Activated CD4-positive, CD25-positive, alpha-beta regulatory T cell treated with anti-CD3 and anti-CD28 coated beads, Interleukin-2, amount 50 U/mL, for 16 hours (primary cell): ENCODE data around the gene GPM6B.

Experiments
- DNase-seq: peaks from one replicate; pipeline ENCODE4 v3.0.0-alpha.2; 2020; ENCODE audit warnings: low read depth, low spot score

Gene GPM6B, protein sequence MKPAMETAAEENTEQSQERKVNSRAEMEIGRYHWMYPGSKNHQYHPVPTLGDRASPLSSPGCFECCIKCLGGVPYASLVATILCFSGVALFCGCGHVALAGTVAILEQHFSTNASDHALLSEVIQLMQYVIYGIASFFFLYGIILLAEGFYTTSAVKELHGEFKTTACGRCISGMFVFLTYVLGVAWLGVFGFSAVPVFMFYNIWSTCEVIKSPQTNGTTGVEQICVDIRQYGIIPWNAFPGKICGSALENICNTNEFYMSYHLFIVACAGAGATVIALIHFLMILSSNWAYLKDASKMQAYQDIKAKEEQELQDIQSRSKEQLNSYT

GRCh38 chrX:13816643-13817627 is at the start of gene GPM6B:
Gene GPM6B (minus strand): TSS chrX:13817093. CDS start chrX:13816904, 189 bp downstream.
- DNase-seq, result no peak

DNA sequence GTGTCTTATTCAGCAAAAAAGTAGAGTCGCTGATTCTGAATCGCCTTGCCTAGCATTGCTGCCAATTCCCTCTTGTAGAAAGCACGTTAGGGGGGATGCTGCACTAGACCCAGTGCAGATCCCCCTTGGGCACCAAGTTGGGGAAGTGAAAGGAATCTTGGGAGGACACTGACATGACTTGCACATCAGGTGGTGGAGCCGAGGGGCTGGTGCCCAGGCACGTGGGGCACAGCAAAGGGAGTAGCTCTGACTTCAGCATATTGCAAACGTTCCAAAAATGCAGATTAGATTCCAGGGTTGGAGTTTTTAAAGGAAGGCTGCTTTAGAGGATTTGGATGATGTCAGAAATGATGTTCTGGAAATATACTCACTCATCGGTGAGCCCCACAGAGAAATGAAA is 47.4 kb upstream of the GPM6B start:
- no peak for DNase-seq

DNA sequence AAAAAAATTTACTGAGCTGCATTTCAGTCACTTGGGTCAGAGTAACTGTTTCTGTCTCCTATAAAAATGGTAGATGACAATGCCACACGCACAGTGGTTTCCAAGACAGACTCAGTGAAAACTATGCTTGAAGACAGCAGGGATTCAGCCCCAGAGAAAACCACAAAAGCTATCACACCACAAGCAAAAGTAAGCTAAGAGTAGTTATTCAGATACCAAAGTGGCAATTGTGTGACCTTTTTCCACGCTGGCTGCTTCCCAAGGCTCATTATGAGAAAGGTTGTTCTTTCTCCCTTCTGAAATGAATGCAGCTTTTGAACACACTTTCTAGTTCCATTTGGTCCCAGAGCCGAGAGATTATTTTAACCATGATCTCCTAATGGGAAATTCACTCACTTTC is 46.4 kb upstream of the GPM6B start:
- no peak for DNase-seq

- DNase-seq, result no peak
Measured at GRCh38 chrX:13859724-13860123, 42.8 kb upstream of the GPM6B start.

DNA sequence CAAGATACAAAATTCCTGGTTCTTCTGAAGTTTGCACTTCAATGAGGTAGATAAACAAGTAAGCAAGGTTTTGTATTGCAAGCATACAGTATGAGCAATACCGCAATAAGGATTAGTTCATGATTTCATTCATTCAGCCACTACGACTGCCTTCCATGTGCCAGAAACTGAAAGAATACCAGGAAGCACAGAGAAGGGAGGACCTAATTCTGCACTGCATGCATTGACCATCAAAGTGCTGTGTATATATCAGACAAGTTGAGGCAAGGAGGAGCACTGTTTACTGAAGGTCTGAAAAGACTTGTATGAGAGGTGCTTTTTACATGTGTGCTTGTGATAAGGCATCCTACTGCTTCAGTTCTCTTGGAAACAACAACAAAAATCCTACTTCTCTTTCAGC is 40.9 kb upstream of the GPM6B start:
- no peak for DNase-seq

DNA sequence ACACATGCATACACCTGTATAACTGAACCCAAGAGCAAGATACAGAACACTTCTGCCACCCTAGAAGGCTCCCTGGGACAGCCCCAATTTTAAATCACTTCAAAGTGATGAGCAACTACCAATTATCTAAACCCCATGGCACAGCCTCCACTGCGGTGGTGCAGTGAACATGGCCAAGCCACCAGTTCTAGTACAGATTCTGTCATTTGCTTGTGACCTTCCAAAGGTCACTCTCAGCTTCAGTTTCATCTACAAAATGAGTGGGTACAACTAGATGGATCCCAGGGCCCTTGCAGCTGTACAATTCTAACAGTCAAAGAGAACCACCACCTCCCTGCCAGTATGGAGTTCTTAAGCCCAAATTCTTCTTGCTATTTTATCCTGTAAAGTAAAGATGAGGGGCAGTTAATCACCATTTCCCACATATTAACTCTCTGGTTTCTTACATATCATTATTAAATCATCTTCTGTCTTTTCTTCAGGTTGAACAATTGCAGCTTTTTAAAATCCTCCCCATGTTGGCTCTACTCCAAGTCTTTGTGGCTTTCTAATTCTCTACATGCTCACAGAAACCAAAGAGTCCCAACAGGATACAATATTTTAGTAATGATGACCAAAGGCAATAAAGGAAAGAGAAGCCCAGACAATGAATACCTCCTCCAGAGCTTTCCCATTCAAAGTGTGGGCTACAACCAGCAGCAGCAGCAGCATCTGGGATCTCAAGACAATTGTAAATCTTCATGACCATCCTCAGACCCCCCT is 39.0 kb upstream of the GPM6B start:
- no peak for DNase-seq

- no peak for DNase-seq
Measured at GRCh38 chrX:13854003-13854402, 37.1 kb upstream of the GPM6B start.

DNA sequence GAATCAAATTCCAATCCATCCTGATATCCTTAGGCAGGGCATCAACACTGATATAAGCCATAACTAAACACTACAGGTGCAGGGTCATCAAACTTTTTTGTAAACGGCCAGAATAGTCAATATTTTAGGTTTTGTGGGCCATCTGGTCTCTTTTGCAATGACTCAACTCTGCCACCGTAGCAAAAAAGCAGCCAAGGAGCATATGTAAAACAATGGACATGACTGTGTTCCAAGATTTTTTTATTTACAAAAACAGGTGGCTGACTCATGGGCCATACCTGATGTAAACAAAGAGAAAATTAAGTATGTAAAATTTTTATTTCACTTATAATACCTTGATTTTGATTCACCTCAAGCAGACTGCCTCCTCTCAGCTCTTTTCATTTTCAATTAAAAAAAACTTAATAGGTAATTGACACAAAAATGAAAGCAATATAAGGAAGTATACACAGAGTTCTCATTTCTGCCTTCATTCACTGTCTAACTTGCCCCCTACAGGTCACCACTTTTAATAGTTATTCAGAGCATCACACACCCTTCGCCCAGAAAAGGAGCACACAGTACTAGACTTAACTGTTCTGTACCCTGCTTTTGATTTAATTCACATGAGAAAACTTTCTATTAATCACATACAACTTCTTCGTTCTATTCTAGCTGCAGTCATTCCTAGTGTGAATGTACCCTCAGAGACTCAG is 35.3 kb upstream of the GPM6B start:
- DNase-seq, result no peak

- DNase-seq, result no peak
Measured at GRCh38 chrX:13845721-13846378, 29.0 kb upstream of the GPM6B start.

DNA sequence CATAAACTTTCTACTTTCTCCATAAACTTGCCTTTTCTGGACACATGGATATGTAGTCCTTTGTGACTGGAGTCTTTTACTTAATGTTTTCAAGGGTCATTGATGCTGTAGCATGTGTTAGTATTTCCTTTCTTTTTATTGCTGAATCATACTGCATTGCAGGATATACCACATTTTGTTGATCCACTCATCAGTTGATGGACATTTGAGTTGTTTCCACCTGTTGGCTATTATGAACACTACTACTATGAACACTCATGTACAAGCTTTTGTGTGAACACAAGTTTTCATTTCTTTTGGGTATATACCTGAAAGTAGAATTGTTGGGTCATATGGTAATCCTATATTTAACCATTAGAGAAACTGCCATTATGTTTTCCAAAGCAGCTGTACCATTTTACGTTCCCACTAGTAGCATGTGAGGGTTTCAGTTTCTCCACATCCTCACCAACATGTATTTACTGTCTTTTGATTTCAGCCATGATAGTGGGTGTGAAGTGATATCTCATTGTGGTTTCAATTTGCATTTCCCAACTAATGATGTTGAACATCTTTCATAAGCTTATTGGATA is 26.3 kb upstream of the GPM6B start:
- DNase-seq, result no peak

DNA sequence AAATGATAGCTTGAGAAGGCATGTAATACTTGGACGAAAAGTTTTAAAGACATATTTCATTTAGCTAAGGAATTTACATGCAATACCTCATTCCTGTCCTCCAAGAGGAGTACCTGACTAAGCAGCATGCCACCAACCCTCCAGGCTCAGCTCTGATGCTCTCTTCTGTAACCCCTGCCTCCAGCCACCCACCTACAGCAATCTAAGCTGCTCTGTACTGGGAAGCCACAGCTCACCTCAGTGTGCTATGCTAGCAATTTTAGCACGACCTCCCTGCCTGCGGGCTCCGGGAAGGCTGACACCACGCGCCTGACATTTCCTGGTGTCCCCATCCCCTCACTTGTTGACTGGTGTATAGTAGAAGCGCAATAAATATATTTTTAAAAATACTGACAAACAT is 23.2 kb upstream of the GPM6B start:
- no peak for DNase-seq

DNA sequence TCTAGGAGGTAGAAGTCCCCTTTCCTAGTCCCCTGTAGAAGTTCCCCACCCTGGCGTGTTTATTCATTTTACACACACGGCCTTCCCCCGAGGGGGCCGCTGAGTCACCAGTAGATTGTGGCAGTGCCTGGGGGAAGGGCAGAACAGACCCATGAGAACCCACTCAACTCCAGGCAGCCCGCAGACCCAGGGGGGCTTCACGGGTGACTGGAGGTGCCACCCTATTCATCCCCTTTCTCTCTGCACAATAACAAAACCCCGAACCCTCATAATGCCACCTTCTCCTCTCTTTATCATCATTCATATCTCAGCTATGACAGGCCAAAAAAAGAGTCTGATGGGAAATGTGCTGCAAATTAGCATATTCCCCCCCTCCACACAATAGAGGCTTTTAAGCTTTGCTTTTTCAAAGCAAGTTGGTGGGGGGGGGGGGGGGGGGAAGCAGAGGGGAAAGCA is 20.4 kb upstream of the GPM6B start:
- DNase-seq, result no peak

- DNase-seq, result no peak
Measured at GRCh38 chrX:13836575-13836974, 19.7 kb upstream of the GPM6B start.

GRCh38 chrX:13835825-13836224 is 18.9 kb upstream of the GPM6B start:
- no peak for DNase-seq

DNA sequence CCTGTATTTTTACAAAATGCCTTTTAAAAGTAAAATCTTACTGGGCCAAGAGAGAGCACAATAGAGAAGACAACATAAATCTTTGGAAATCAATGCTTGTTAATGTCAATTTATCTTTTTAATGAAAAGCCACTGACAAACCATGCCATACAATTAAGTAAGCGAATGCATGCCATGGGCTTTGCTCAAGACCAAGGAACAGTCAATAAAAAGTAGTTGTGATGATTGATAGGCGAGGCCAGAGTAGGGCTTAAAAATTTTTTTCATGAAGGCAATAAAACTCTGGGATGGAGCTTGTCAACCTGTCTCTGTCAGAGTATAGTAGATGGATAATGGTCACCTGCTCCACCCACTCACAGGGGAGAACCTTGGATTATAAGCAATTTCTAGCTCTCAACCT is 17.5 kb upstream of the GPM6B start:
- DNase-seq, result no peak

GRCh38 chrX:13829983-13830382 is 13.1 kb upstream of the GPM6B start:
- no peak for DNase-seq

DNA sequence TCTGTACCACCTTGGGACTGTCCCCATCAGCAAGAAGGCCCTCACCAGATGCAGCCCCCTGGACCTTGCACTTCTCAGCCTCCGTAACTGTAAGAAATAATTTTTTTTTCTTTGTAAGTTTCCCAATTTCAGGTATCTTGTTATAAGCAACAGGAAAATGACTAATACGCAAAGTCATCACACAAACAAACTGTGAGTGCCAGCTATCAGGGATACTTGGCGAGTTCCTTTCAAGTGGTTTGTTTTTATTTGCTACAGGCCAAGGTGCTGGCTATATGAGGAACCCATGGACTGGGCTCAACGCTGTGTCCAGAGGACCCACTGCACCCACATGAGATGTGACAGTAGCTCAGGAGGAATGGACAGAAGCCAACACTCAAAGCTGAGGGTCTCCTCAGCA is 11.5 kb upstream of the GPM6B start:
- no peak for DNase-seq

DNA sequence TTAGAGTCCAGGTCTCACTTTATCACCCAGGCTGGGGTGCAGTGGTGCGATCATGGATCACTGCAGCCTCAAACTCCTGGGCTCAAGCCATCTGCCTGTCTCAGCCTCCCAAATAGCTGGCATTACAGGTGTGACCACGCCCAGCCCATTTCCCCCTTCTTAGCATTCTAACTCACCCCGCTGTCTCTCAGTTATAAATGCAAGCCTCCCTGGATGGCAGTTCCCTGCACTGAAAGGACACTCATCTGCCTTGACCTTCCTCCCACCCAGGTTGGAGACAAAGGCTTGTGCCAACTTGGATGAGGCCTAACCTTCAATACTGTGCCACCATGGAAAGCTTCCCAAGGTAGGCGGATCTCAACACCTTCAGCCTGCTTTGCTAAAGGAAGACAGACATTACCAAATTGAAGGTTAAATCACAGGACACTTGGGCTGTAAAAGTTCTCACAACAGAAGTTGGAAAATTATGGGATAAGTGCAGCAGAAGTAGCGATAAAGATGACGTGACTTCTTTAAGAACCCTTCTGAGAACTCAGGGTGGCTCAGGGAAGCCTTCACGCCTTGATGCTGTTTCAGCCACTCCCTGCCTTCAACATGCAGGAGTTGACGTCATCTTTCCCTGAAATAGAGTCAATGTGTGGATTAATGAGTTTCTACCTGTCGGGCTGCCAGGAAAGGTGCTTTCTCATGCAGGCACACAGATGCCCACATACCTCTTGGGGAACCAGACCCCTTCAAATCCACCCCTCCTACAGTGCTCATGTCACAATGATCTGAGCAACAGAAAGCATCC is 10.6 kb upstream of the GPM6B start:
- DNase-seq, result no peak

- DNase-seq, result no peak
Measured at GRCh38 chrX:13826770-13827169, 9.9 kb upstream of the GPM6B start.
